HEK293T (cell line): ENCODE data around the gene ADGRG1.

Experiments used
- BHLHE40 ChIP-seq: fragments of 450-650 bp; IDR thresholded peaks from 2 replicates; pipeline ENCODE4 v1.6.1; 2016; ENCODE audit warnings: mild to moderate bottlenecking, moderate library complexity, borderline replicate concordance
- FOXA1 ChIP-seq: fragments of 450-650 bp; IDR thresholded peaks from 2 replicates; pipeline ENCODE4 v1.6.1; 2016; ENCODE audit warnings: mild to moderate bottlenecking
- FOXK2 ChIP-seq: fragments of 450-650 bp; IDR thresholded peaks from 2 replicates; pipeline ENCODE4 v1.6.1; 2016; ENCODE audit warnings: mild to moderate bottlenecking
- L3MBTL2 ChIP-seq: fragments of 450-650 bp; conservative IDR thresholded peaks from 2 replicates; pipeline ENCODE4 v1.6.1; 2016; ENCODE audit warnings: mild to moderate bottlenecking
- LEF1 ChIP-seq: fragments of 450-650 bp; IDR thresholded peaks from 2 replicates; pipeline ENCODE4 v1.6.1; 2017; ENCODE audit warnings: mild to moderate bottlenecking, borderline replicate concordance
- NFRKB ChIP-seq: fragments of 450-650 bp; IDR thresholded peaks from 2 replicates; pipeline ENCODE4 v1.6.1; 2016; ENCODE audit warnings: mild to moderate bottlenecking, moderate library complexity
- SP1 ChIP-seq: fragments of 450-650 bp; IDR thresholded peaks from 2 replicates; pipeline ENCODE4 v1.6.1; 2017
- SUZ12 ChIP-seq: fragments of 450-650 bp; IDR thresholded peaks from 2 replicates; pipeline ENCODE4 v1.6.1; 2016; ENCODE audit warnings: mild to moderate bottlenecking
- ZNF384 ChIP-seq: fragments of 450-650 bp; IDR thresholded peaks from 2 replicates; pipeline ENCODE4 v1.6.1; 2016

- TF ChIP-seq SP1 (no peak), L3MBTL2 (no peak), BHLHE40 (no peak), LEF1 (no peak), FOXK2 (no peak), NFRKB (no peak), SUZ12 (no peak), ZNF384 (no peak), FOXA1 (no peak)
Observed at GRCh38 chr16:57609541-57610401, 18.7 kb upstream of the ADGRG1 start.
